Measurements from ENCODE around the gene GARRE1. TPM values are rescaled to one million over a fixed set of nuclear protein-coding genes. Genes with fewer than 3 reads are reported as not detected.
"Not testable (repeated sequence)": the region's sequence is repeated elsewhere in the genome, so short reads cannot be mapped to it uniquely, and the experiment has no call there.

The GARRE1 gene
- polyA plus RNA-seq, 1 experiment: 18.7 TPM

- TF ChIP-seq CTCF (IDR thresholded peaks at IDR 0.05; ENCODE audit: insufficient read depth, low read depth, low read length): no peak
- no peaks in the 10 kb centered on the region for H3K36me3 ChIP-seq (ENCODE audit: control insufficient read depth, insufficient read depth, low read length)
- ChIA-PET CTCF (interaction anchor here (0.8 to 1.2 kb wide), 2 partner anchors 21 to 93 kb away, joined by 3 read pairs; no protein-coding TSS in a partner anchor), POLR2A (interaction anchor here (0.7 kb wide), 1 partner anchor 45 kb away, joined by 3 read pairs; no protein-coding TSS in a partner anchor)
- no peak overlapping the region for H3K4me3 ChIP-seq (ENCODE audit: low read depth, low read length)
- DNase-seq (ENCODE audit: low read depth): no peak
- H3K27me3 ChIP-seq (ENCODE audit: control insufficient read depth, insufficient read depth, low read length): no peaks in the 10 kb centered on the region
Observed at GRCh38 chr19:34244611-34245299, 9.6 kb upstream of the GARRE1 start.

GRCh38 chr19:34246340-34246739 lies 8.0 kb upstream of the GARRE1 start:
- no peak for TF ChIP-seq CTCF (IDR thresholded peaks at IDR 0.05; ENCODE audit: insufficient read depth, low read depth, low read length)
- H3K4me3 ChIP-seq (ENCODE audit: low read depth, low read length): no peak overlapping the region
- ChIA-PET CTCF (interaction anchor here (0.6 kb wide), 1 partner anchor 15 kb away, joined by 3 read pairs; no protein-coding TSS in a partner anchor), POLR2A (interaction anchor here (0.6 kb wide), 1 partner anchor 14 kb away, joined by 4 read pairs; no protein-coding TSS in a partner anchor)
- H3K27me3 ChIP-seq (ENCODE audit: control insufficient read depth, insufficient read depth, low read length): no peaks in the 10 kb centered on the region
- no peak for DNase-seq (ENCODE audit: low read depth)
- H3K36me3 ChIP-seq (ENCODE audit: control insufficient read depth, insufficient read depth, low read length): no peaks in the 10 kb centered on the region

GRCh38 chr19:34248941-34249340 lies 5.4 kb upstream of the GARRE1 start:
- DNase-seq (ENCODE audit: low read depth): no peak
- ChIA-PET CTCF (interaction anchor here (0.7 kb wide), 1 partner anchor 9 kb away, joined by 3 read pairs; no protein-coding TSS in a partner anchor), POLR2A (no interaction called here)
- no peaks in the 10 kb centered on the region for H3K36me3 ChIP-seq (ENCODE audit: control insufficient read depth, insufficient read depth, low read length)
- H3K4me3 ChIP-seq (ENCODE audit: low read depth, low read length): no peak overlapping the region
- no peaks in the 10 kb centered on the region for H3K27me3 ChIP-seq (ENCODE audit: control insufficient read depth, insufficient read depth, low read length)
- TF ChIP-seq CTCF (IDR thresholded peaks at IDR 0.05; ENCODE audit: insufficient read depth, low read depth, low read length): no peak

- POLR2A ChIA-PET; CTCF ChIA-PET; H3K4me3 ChIP-seq (ENCODE audit: low read depth, low read length); H3K27me3 ChIP-seq (ENCODE audit: control insufficient read depth, insufficient read depth, low read length); H3K36me3 ChIP-seq (ENCODE audit: control insufficient read depth, insufficient read depth, low read length); DNase-seq (ENCODE audit: low read depth): not testable (repeated sequence)
Observed at GRCh38 chr19:34253167-34253566, 1.2 kb upstream of the GARRE1 start.

- CTCF ChIA-PET; DNase-seq (ENCODE audit: low read depth); H3K36me3 ChIP-seq (ENCODE audit: control insufficient read depth, insufficient read depth, low read length); POLR2A ChIA-PET; H3K27me3 ChIP-seq (ENCODE audit: control insufficient read depth, insufficient read depth, low read length): not testable (repeated sequence)
- H3K4me3 ChIP-seq (ENCODE audit: low read depth, low read length): peak overlapping the region; percentile 95
Observed at GRCh38 chr19:34253681-34254045, 691 bp upstream of the GARRE1 start.

GRCh38 chr19:34254698-34255432 lies 511 bp downstream of the GARRE1 start:
- ChIA-PET CTCF (no interaction called here), POLR2A (no interaction called here)
- H3K27me3 ChIP-seq (ENCODE audit: control insufficient read depth, insufficient read depth, low read length): no peaks in the 10 kb centered on the region
- H3K36me3 ChIP-seq (ENCODE audit: control insufficient read depth, insufficient read depth, low read length): peaks cover 1% of the 10 kb centered on the region; the same call in 1 of the 2 replicates
- peak overlapping the region; percentile 95 for H3K4me3 ChIP-seq (ENCODE audit: low read depth, low read length)
- TF ChIP-seq CTCF (IDR thresholded peaks at IDR 0.05; ENCODE audit: insufficient read depth, low read depth, low read length): no peak
- no peak for DNase-seq (ENCODE audit: low read depth)

Measured in BJ (cell line).